GM21360 (cell line): ENCODE measurements around the gene KRTAP5-2.
"Not testable (repeated sequence)": the region's sequence is repeated elsewhere in the genome, so short reads cannot be mapped to it uniquely, and the experiment has no call there.

Source experiments
- ATAC-seq: cut with Tn5 transposase; IDR thresholded peaks from one replicate; pipeline ENCODE4 v1.9.1; 2021; ENCODE audit warnings: mild to moderate bottlenecking, moderate library complexity; ENCODE audit not compliant: unreplicated experiment

KRTAP5-2 gene

GRCh38 chr11:1597994-1598380, at the start of gene KRTAP5-2:
TSS of gene KRTAP5-2 (minus strand) at chr11:1598294. CDS start at chr11:1598250, 44 bp downstream.
- no peak for ATAC-seq

- ATAC-seq: not testable (repeated sequence)
Observed at GRCh38 chr11:1646540-1646939, 48.4 kb upstream of the KRTAP5-2 start.

- ATAC-seq: no peak
Observed at GRCh38 chr11:1645357-1645821, 47.3 kb upstream of the KRTAP5-2 start.

- ATAC-seq: no peak
Observed at GRCh38 chr11:1644601-1645356, 46.7 kb upstream of the KRTAP5-2 start.

DNA sequence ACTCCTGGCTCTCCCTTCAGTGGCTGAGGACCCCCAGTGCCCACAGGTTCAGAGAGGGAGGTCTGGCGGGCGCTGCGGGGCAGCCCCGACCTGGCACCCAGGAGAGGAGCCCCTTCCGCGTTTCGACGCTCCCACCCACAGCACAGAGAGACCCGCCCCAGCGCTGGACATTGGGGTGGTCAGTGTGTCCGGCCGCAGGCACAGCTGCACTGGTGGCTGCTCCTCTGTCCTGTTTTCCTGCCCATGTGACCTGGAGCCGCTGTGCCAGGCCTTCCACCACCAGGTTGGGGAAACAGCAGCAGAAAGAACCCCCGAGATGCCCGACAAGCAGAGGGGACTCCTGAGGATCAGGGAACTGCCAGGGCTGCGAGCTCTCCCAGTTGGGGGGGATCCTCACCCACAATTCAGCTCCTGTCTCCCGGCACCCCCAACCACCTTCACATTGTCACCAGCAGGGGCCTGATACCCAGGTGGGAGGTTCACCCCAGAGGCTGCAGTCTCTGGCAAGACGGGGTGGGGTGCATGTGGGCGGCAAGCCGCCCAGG, 45.1 kb upstream of the KRTAP5-2 start:
- no peak for ATAC-seq

GRCh38 chr11:1642288-1643145, 44.4 kb upstream of the KRTAP5-2 start:
- ATAC-seq: no peak

GRCh38 chr11:1641096-1641495, 43.0 kb upstream of the KRTAP5-2 start:
- ATAC-seq: no peak

- ATAC-seq: no peak
Observed at GRCh38 chr11:1640076-1640946, 42.2 kb upstream of the KRTAP5-2 start.

DNA sequence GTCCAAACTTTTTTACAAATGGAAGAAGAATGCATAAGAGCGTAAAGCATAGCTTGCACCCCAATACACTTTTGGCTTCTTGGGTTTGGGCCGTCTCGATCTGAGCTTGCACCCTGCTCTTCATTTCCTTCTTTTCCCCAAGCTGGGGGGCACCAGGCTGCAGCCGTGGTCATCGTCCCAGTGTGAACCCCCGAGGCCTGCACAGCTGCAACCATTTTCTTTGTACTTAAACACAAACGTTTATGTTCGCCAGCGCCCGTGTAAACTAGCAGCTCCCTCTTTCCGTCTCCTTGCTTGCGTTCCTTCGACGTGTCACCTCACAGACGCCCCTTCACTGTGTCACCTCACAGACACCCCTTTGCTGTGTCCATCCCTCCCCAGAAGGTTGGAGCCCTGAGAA, 41.6 kb upstream of the KRTAP5-2 start:
- ATAC-seq: no peak

GRCh38 chr11:1639102-1639620, 41.1 kb upstream of the KRTAP5-2 start:
- ATAC-seq: no peak

DNA sequence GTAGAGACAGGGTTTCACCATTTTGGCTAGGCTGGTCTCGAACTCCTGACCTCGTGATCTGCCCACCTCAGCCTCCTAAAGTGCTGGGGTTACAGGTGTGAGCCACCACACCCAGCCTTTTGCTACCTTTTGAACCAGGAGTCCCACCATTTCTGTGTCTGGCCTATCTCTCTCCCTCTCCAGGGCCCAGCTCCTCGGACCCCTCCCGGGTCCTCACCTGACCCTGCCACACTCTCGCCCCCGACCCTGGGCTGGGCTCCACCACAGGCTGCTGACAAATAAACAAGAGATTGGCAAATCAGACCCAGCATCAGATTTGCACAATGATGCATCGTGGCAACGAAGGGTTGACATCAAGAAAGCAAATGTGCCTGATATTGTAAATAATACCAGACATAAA, 40.2 kb upstream of the KRTAP5-2 start:
- no peak for ATAC-seq

- no peak for ATAC-seq
Observed at GRCh38 chr11:1637628-1638027, 39.5 kb upstream of the KRTAP5-2 start.

GRCh38 chr11:1636291-1636950, 38.3 kb upstream of the KRTAP5-2 start:
- no peak for ATAC-seq

DNA sequence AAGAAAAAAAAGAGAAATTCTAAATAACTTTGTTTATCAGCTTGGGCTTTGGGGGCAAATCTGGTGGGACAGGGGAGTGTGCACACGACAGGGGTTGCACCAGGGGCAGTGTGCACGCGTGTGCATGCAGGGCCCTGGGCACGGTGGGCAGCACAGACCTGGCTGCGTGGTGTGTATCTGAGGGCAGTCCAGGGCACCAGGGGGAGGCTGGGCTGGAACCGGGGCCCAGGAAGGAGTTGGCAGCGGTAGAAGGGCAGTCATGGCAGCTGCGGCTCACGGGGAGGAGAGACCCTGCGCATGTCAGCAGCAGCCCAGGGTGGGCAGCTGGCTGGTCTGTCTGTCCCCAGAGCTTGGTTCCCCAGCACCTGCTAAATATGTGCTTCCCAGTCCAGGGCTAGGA, 35.8 kb upstream of the KRTAP5-2 start:
- ATAC-seq: no peak

GRCh38 chr11:1632053-1632714, 34.1 kb upstream of the KRTAP5-2 start:
- no peak for ATAC-seq

- no peak for ATAC-seq
Observed at GRCh38 chr11:1631066-1631568, 33.0 kb upstream of the KRTAP5-2 start.

- no peak for ATAC-seq
Observed at GRCh38 chr11:1630271-1630670, 32.2 kb upstream of the KRTAP5-2 start.

GRCh38 chr11:1629326-1630185, 31.5 kb upstream of the KRTAP5-2 start, which contains the start of gene KRTAP5-5:
TSS of gene KRTAP5-5 (plus strand) at chr11:1629775. CDS start at chr11:1629841, 66 bp downstream.
- no peak for ATAC-seq
